GM18505 (cell line): Measurements from ENCODE around the gene UNKL.

Experiments used
- ATAC-seq: cut with Tn5 transposase; IDR thresholded peaks from one replicate; pipeline ENCODE4 v1.9.1; 2021; ENCODE audit not compliant: unreplicated experiment
- POLR2A ChIP-seq: IDR thresholded peaks from 4 replicates; pipeline ENCODE4 v1.6.1; 2011; ENCODE audit warnings: borderline replicate concordance; ENCODE audit not compliant: insufficient read depth, insufficient read length; ENCODE audit errors: extremely low read depth

UNKL gene

GRCh38 chr16:1366060-1366711 is 48.3 kb downstream of the UNKL start:
- no peak for TF ChIP-seq POLR2A
- ATAC-seq, result no peak

GRCh38 chr16:1364510-1364909 is 50.0 kb downstream of the UNKL start:
- TF ChIP-seq POLR2A, result no peak
- no peak for ATAC-seq

GRCh38 chr16:1363501-1364041 is 50.9 kb downstream of the UNKL start:
- no peak for ATAC-seq
- TF ChIP-seq POLR2A, result no peak

GRCh38 chr16:1362807-1363206 is 51.7 kb downstream of the UNKL start:
- TF ChIP-seq POLR2A, result no peak
- ATAC-seq, result no peak

- no peak for ATAC-seq
- no peak for TF ChIP-seq POLR2A
These were observed 52.7 kb downstream of the UNKL start for GRCh38 chr16:1361685-1362360.

GRCh38 chr16:1357906-1358566 is 56.5 kb downstream of the UNKL start:
- no peak for ATAC-seq
- TF ChIP-seq POLR2A, result no peak

GRCh38 chr16:1356061-1356900 is 58.2 kb downstream of the UNKL start:
- no peak for TF ChIP-seq POLR2A

GRCh38 chr16:1355591-1355990 is 58.9 kb downstream of the UNKL start:
- no peak for ATAC-seq
- no peak for TF ChIP-seq POLR2A

More at GRCh38 chr16:1356061-1356900, 58.2 kb downstream of the UNKL start:
- no peak for ATAC-seq

- no peak for ATAC-seq
These were observed 59.5 kb downstream of the UNKL start for GRCh38 chr16:1354815-1355540.

GRCh38 chr16:1351582-1352362 is 62.7 kb downstream of the UNKL start, which contains the start of the genes GNPTG and TSR3:
Gene GNPTG, plus strand, starts transcription at chr16:1351931. Its CDS starts 35 bp downstream, at chr16:1351966.
Gene TSR3, minus strand, starts transcription at chr16:1351878. Its CDS starts 74 bp downstream, at chr16:1351804.
- peak; percentile 75 for ATAC-seq
- peak; percentile 87 for TF ChIP-seq POLR2A

More at GRCh38 chr16:1354815-1355540, 59.5 kb downstream of the UNKL start:
- no peak for TF ChIP-seq POLR2A

GRCh38 chr16:1351215-1351581 is 63.3 kb downstream of the UNKL start:
- no peak for TF ChIP-seq POLR2A
- peak; percentile 9 for ATAC-seq
